Progenitor cell of endocrine pancreas (in vitro differentiated cells): ENCODE measurements around the gene VDR. TPM values are rescaled to one million over a fixed set of nuclear protein-coding genes. Genes with fewer than 3 reads are reported as not detected.

Source experiments
- DNase-seq: peaks from one replicate; pipeline ENCODE4 v3.0.0; 2021; ENCODE audit warnings: low spot score; ENCODE audit not compliant: unreplicated experiment
- H3K27ac Mint-ChIP-seq: 2 replicates; pipeline ENCODE4 v1.8.0; 2021; ENCODE audit warnings: mild to moderate bottlenecking, moderate library complexity, mixed read lengths
- H3K27me3 Mint-ChIP-seq: 2 replicates; pipeline ENCODE4 v1.8.0; 2021; ENCODE audit warnings: mixed read lengths
- H3K36me3 Mint-ChIP-seq: 2 replicates; pipeline ENCODE4 v1.8.0; 2022; ENCODE audit warnings: mixed read lengths; ENCODE audit not compliant: insufficient read depth
- H3K4me1 Mint-ChIP-seq: 2 replicates; pipeline ENCODE4 v1.8.0; 2021; ENCODE audit warnings: low read depth, mixed read lengths
- H3K4me3 Mint-ChIP-seq: 2 replicates; pipeline ENCODE4 v1.8.0; 2021; ENCODE audit warnings: low read depth, mild to moderate bottlenecking, moderate library complexity, mixed read lengths
- H3K9me3 Mint-ChIP-seq: 2 replicates; pipeline ENCODE4 v1.8.0; 2021; ENCODE audit warnings: low read depth, mixed read lengths
- total RNA-seq: library from RNA; stranded (reverse); gene quantifications from 2 replicates; pipeline ENCODE4 v1.2.1, GENCODE V29; 2021
- TF ChIP-seq, protein P1 (sequence below): fragments of 200-600 bp; sonication (generic); IDR thresholded peaks from one replicate; pipeline ENCODE4 v1.5.0; 2021; ENCODE audit warnings: antibody characterized with exemption, mild to moderate bottlenecking; ENCODE audit not compliant: unreplicated experiment

VDR gene
- total RNA-seq, 1 donor from 2014 or later = 0.31 TPM

DNA sequence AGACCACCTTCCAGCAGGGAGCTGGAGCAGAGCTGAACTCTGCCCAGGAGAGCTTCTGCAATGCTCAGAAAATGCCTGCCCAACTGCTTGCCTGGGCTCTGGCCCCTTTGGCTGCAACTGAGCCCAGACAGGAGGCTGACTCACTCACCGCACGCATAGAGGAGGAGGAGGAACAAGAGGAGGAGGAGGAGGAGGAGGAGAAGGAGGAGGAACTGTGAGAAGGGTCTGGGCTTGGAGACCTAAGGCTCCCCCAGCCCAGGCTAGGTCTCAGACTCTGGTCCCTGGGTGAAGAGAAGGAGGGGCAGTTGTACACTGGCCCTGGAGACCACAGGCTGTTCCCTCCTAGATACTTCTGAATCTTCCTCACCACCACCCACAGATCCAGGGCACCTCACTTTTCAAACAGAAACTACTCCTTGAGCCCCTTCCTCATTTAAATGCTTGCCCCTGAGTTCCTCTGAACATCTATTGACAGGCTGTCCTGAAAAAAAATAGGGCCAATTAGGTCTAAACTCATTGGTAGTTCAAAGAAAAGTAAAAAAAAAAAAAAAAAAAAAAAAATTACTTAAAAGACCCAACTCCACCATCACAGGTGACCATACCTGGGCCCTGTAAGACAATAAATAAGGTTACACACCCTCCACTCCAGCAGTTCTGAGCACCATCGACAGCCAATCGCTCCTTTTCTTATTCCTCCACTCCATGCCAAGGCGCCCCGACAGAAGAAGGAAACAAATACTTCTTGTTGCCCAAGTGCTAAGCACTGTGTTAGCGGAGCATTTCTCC is 674 bp downstream of the VDR start:
- Mint-ChIP-seq H3K27me3 (peaks cover 81% of the 10 kb centered on the region), H3K9me3 (no peaks in the 10 kb centered on the region), H3K27ac (no peak overlapping the region), H3K36me3 (peaks cover 1% of the 10 kb centered on the region), H3K4me3 (peak overlapping the region; percentile 77), H3K4me1 (peaks cover 6% of the 10 kb centered on the region)
- DNase-seq = no peak
- TF ChIP-seq, protein P1, sequence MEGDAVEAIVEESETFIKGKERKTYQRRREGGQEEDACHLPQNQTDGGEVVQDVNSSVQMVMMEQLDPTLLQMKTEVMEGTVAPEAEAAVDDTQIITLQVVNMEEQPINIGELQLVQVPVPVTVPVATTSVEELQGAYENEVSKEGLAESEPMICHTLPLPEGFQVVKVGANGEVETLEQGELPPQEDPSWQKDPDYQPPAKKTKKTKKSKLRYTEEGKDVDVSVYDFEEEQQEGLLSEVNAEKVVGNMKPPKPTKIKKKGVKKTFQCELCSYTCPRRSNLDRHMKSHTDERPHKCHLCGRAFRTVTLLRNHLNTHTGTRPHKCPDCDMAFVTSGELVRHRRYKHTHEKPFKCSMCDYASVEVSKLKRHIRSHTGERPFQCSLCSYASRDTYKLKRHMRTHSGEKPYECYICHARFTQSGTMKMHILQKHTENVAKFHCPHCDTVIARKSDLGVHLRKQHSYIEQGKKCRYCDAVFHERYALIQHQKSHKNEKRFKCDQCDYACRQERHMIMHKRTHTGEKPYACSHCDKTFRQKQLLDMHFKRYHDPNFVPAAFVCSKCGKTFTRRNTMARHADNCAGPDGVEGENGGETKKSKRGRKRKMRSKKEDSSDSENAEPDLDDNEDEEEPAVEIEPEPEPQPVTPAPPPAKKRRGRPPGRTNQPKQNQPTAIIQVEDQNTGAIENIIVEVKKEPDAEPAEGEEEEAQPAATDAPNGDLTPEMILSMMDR = no peak

DNA sequence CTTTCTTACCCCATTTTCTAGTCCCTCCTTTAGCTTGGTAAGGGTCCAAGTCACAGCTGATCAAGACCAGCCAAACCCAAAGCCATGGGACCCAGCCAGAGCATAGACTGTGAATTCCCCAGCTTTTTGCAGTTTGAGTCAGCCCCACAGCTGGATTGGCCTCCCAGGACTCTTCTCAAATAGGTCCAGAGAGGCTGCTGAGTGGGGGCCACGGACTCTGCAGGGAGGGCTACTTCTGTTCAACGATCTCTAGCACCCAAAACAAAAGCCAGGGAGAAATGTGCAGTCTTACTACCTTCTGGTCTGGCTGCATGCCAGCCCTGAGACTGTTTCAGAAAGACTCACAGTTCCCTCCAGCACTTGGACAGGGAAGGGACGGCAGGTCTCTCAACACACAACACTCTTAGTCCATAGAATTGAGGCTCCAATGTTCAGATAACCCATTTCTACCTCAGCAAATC is 1.6 kb downstream of the VDR start:
- H3K4me3 Mint-ChIP-seq = no peak overlapping the region

GRCh38 chr12:47902131-47902639 is 2.6 kb downstream of the VDR start:
- H3K9me3 Mint-ChIP-seq = no peaks in the 10 kb centered on the region
- H3K4me3 Mint-ChIP-seq = no peak overlapping the region
- H3K4me1 Mint-ChIP-seq = peaks cover 2% of the 10 kb centered on the region
- TF ChIP-seq, protein P1 = no peak
- peaks cover 1% of the 10 kb centered on the region for H3K36me3 Mint-ChIP-seq
- DNase-seq = no peak
- H3K27me3 Mint-ChIP-seq = peaks cover 76% of the 10 kb centered on the region
- H3K27ac Mint-ChIP-seq = no peak overlapping the region

More for the DNA sequence above, 1.6 kb downstream of the VDR start:
- H3K4me1 Mint-ChIP-seq = peaks cover 5% of the 10 kb centered on the region
- peaks cover 79% of the 10 kb centered on the region for H3K27me3 Mint-ChIP-seq
- H3K27ac Mint-ChIP-seq = no peak overlapping the region
- TF ChIP-seq, protein P1 = no peak
- no peak for DNase-seq
- no peaks in the 10 kb centered on the region for H3K9me3 Mint-ChIP-seq
- H3K36me3 Mint-ChIP-seq = peaks cover 1% of the 10 kb centered on the region

GRCh38 chr12:47901718-47902093 is 3.1 kb downstream of the VDR start:
- Mint-ChIP-seq H3K4me3 (no peak overlapping the region), H3K36me3 (no peaks in the 10 kb centered on the region)

DNA sequence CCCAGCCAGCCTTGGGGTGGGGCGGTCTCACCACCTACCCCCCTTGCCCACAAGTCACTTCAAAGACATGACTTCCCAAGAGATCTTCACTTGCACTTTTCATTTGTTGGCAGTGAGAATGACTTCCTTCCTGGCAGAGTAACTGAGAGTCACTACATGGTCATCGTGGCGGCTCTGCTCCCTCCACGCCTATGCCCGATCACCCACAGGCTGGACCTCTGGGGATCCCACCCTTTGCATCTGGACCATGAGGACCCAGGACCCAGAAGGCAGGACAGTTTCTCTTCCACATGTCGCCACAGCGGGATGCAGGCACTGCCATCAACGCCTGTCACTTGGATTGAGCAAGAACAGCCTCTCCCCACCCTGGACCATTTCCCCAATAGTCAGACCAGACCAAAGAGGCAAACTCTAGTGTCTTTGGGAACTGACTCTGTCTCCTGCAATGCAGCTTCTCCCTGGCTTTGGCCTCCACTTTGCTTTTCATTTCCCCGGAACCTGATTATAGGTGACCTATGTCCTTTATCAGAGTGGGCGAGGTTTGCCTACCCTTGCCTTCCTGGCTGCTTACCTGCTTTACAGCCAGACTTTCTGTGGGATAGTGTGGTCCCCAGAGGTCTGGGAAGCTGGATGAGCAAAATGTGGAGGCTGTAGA is 3.6 kb downstream of the VDR start:
- TF ChIP-seq, protein P1 = no peak

More at GRCh38 chr12:47901718-47902093, 3.1 kb downstream of the VDR start:
- peaks cover 2% of the 10 kb centered on the region for H3K4me1 Mint-ChIP-seq
- H3K27ac Mint-ChIP-seq = no peak overlapping the region
- H3K27me3 Mint-ChIP-seq = peaks cover 76% of the 10 kb centered on the region
- DNase-seq = no peak
- no peaks in the 10 kb centered on the region for H3K9me3 Mint-ChIP-seq
- TF ChIP-seq, protein P1 = no peak

More for the DNA sequence above, 3.6 kb downstream of the VDR start:
- no peak for DNase-seq
- Mint-ChIP-seq H3K36me3 (no peaks in the 10 kb centered on the region), H3K4me3 (no peak overlapping the region), H3K9me3 (no peaks in the 10 kb centered on the region), H3K27ac (no peak overlapping the region), H3K27me3 (peaks cover 72% of the 10 kb centered on the region), H3K4me1 (peaks cover 2% of the 10 kb centered on the region)
